Lower leg skin (tissue), 3 donors: Measurements from ENCODE around the gene ARMH3.
"Not testable (repeated sequence)": the region's sequence is repeated elsewhere in the genome, so short reads cannot be mapped to it uniquely, and the experiment has no call there.

Experiments used
- CTCF ChIP-seq, 3 donors: fragments of 450-650 bp; IDR thresholded peaks; one replicate each; pipeline ENCODE4 v1.5.1; 2016; ENCODE audit warnings: antibody characterized with exemption in 3 of 3, mild to moderate bottlenecking in 3 of 3, moderate library complexity in 2 of 3
- POLR2A ChIP-seq, 2 donors: fragments of 450-650 bp; IDR thresholded peaks; one replicate each; pipeline ENCODE4 v1.6.1; 2016 to 2017; ENCODE audit warnings: antibody characterized with exemption in 2 of 2, mild to moderate bottlenecking in 1 of 2, moderate library complexity in 1 of 2

- not testable (repeated sequence) for TF ChIP-seq CTCF, POLR2A (IDR thresholded peaks at IDR 0.05)
Measured at GRCh38 chr10:102054881-102055646, 909 bp downstream of the ARMH3 start.
